Measurements from ENCODE around the gene STK16. TPM values are rescaled to one million over a fixed set of nuclear protein-coding genes. Genes with fewer than 3 reads are reported as not detected.
"Not testable (repeated sequence)": the region's sequence is repeated elsewhere in the genome, so short reads cannot be mapped to it uniquely, and the experiment has no call there.

STK16 gene, protein sequence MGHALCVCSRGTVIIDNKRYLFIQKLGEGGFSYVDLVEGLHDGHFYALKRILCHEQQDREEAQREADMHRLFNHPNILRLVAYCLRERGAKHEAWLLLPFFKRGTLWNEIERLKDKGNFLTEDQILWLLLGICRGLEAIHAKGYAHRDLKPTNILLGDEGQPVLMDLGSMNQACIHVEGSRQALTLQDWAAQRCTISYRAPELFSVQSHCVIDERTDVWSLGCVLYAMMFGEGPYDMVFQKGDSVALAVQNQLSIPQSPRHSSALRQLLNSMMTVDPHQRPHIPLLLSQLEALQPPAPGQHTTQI
- 10 to 100 TPM; 14.7 to 18.5 (median 16.8) TPM for total RNA-seq
- polyA plus RNA-seq: 10 to 100 TPM; 17.1 to 28.4 TPM

DNA sequence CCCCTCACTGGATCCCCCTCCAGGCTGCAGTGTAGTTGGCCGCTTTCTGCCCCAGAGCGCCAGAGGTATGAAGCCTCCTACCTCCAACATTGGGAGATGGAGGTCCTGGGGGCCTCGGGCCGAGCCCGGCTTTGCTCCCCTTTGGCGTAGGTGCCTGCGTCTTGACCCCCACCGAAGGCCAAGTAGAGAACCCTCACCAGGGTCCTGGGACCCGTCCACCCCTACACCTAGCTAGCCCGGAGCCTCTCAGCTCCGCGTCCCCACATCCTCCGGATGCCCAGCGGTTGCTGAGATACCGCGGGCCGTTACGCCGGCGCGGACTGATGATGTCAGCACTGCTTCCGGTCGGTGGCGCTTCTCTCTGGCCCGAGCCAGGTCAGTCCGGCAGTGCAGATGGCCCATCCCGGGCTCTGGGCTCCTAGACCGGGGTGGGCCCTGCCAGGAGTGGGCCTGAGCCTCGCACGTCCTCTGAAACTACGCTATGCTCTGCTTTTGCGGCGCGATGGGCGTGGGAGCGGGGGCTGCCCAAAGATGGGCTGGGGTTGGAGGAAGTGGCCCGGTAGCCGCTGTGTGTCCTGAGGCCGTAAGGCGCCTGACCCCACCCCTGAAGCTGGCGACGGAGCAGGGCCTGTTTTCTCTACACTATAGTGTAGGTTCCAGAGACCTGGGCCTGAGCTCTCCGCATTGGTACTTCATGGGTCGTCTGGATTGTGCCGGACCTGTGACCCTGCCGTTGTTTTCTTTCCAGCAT is at the start of gene STK16, which contains the start of gene GLB1L:
STK16 (plus strand) TSS at position 332 of the 751 bp plus-strand sequence. CDS start 521 bp downstream, outside the sequence.
GLB1L (minus strand) TSS at position 297 of the 751 bp plus-strand sequence. CDS start 1,871 bp downstream, outside the sequence.
- TF ChIP-seq, protein P1, sequence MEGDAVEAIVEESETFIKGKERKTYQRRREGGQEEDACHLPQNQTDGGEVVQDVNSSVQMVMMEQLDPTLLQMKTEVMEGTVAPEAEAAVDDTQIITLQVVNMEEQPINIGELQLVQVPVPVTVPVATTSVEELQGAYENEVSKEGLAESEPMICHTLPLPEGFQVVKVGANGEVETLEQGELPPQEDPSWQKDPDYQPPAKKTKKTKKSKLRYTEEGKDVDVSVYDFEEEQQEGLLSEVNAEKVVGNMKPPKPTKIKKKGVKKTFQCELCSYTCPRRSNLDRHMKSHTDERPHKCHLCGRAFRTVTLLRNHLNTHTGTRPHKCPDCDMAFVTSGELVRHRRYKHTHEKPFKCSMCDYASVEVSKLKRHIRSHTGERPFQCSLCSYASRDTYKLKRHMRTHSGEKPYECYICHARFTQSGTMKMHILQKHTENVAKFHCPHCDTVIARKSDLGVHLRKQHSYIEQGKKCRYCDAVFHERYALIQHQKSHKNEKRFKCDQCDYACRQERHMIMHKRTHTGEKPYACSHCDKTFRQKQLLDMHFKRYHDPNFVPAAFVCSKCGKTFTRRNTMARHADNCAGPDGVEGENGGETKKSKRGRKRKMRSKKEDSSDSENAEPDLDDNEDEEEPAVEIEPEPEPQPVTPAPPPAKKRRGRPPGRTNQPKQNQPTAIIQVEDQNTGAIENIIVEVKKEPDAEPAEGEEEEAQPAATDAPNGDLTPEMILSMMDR (IDR thresholded peaks at IDR 0.05): no peak
- intact Hi-C loops (cut with DNase I): no loop called here
- Histone ChIP-seq H3K9me3 (no peaks in the 10 kb centered on the region), H3K27ac (peak within 1 kb of the TSS; percentile 78 to 92 (median 85)), H3K4me1 (peaks cover 17 to 45% (median 22%) of the 10 kb centered on the region in 3 donors), H3K36me3 (peaks cover 0 to 1% (median 0%) of the 10 kb centered on the region in 3 donors), H3K4me3 (peak within 1 kb of the TSS; percentile 66 to 81 (median 70)), H3K27me3 (no peaks in the 10 kb centered on the region)
- FAIRE-seq (no peak), DNase-seq (peak; percentile 89 to 98 (median 93)), ATAC-seq (peak; percentile 79 to 88 (median 82))
- WGBS, 2 donors: 0% methylated on average over 42 to 46 of the region's 46 CpGs

DNA sequence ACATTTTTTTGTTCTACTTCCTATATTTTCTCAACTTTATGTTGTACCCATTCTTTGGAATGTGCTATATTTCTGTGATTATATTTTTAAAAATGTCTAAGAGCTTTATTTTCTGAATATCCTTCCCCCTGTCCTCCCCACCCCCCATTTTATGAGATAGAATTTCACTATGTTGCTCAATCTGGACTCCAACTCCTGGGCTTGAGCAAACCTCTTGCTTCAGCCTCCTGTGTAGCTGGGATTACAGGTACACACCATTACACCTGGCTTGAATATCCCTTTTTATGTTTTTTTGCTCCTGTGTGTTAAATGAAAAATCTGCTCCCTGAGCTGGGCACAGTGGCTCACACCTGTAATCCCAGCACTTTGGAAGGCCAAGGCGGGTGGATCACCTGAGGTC is 47.9 kb upstream of the STK16 start:
- Histone ChIP-seq H3K9me3 (no peaks in the 10 kb centered on the region), H3K4me1 (no peaks in the 10 kb centered on the region), H3K27ac (no peak overlapping the region), H3K4me3 (no peak overlapping the region), H3K27me3 (no peaks in the 10 kb centered on the region), H3K36me3 (no peaks in the 10 kb centered on the region)
- ATAC-seq (no peak), FAIRE-seq (no peak), DNase-seq (peak in 1 of 6 donors; percentile 0)
- TF ChIP-seq, protein P1 (IDR thresholded peaks at IDR 0.05): no peak
- WGBS, 2 donors: 92 to 100% methylated on average over 1 of the region's 1 CpG
- intact Hi-C loops (cut with DNase I): no loop called here

DNA sequence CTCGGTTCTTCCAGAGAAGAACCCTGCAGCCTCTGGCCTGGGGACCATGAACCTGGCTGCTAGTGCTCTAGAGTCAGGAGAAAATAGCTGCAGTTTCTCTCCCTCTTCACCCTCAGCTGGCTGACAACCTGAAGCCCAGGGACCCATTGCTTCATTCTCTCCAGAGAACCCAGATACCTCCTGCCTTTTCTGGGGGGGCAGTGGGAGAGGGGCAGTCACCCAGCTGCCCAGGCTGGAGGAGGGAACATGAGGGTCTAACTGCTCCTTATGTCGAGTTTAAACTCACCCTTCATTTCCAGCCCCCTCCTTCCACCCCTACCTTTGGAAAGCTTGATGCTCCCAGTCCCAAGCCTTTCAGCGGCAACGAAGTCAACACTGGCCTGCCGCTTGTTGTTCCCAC is 46.3 kb upstream of the STK16 start:
- no peaks in the 10 kb centered on the region for H3K27me3 ChIP-seq
- no peaks in the 10 kb centered on the region for H3K36me3 ChIP-seq
- H3K27ac ChIP-seq: no peak overlapping the region
- H3K9me3 ChIP-seq: no peaks in the 10 kb centered on the region
- WGBS, 2 donors: 80 to 83% methylated on average over 5 of the region's 5 CpGs
- ATAC-seq (no peak), DNase-seq (peak in 1 of 6 donors; percentile 3), FAIRE-seq (no peak)
- TF ChIP-seq, protein P1 (IDR thresholded peaks at IDR 0.05): no peak
- H3K4me1 ChIP-seq: no peaks in the 10 kb centered on the region
- H3K4me3 ChIP-seq: no peak overlapping the region
- intact Hi-C loops (cut with DNase I): no loop called here

DNA sequence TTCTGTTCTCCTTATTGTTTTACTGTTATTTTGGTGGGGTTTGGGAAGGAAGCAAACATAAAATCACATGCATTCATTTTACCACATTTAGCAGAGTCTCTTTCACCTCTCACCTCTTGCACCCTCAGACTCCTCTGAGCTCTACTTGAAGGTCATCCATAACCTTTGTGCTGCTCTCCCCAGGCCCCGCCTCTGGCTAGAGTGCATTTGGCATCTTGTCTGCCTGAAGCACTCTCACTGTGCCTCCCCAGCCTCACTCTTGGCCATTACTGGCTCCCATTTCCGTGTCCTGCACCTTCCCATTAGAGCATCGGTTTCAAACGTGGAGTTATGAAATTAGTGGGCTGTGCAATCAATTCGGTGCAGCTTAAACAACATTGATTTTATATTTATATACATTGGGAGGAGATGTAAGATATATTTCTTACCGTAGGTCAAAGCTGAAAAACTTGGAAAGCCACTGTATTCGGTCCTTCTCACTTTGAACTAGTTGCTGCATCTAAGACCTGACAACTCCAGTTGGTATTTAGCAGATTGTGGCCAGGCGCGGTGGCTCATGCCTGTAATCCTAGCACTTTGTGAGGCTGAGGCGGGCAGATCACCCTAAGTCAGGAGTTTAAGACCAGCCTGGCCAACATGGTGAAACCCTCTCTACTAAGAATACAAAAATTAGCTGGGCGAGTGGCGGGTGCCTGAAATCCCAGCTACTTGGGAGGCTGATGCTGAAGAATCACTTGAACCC is 45.6 kb upstream of the STK16 start:
- 81 to 87% methylated on average over 12 of the region's 12 CpGs for WGBS, 2 donors
- H3K27ac ChIP-seq: no peak overlapping the region
- no peaks in the 10 kb centered on the region for H3K4me1 ChIP-seq
- intact Hi-C loops (cut with DNase I): no loop called here
- no peaks in the 10 kb centered on the region for H3K27me3 ChIP-seq
- H3K9me3 ChIP-seq: no peaks in the 10 kb centered on the region
- TF ChIP-seq, protein P1 (IDR thresholded peaks at IDR 0.05): no peak
- H3K36me3 ChIP-seq: no peaks in the 10 kb centered on the region
- ATAC-seq (no peak), FAIRE-seq (no peak), DNase-seq (peak in 1 of 6 donors; percentile 5)
- no peak overlapping the region for H3K4me3 ChIP-seq

DNA sequence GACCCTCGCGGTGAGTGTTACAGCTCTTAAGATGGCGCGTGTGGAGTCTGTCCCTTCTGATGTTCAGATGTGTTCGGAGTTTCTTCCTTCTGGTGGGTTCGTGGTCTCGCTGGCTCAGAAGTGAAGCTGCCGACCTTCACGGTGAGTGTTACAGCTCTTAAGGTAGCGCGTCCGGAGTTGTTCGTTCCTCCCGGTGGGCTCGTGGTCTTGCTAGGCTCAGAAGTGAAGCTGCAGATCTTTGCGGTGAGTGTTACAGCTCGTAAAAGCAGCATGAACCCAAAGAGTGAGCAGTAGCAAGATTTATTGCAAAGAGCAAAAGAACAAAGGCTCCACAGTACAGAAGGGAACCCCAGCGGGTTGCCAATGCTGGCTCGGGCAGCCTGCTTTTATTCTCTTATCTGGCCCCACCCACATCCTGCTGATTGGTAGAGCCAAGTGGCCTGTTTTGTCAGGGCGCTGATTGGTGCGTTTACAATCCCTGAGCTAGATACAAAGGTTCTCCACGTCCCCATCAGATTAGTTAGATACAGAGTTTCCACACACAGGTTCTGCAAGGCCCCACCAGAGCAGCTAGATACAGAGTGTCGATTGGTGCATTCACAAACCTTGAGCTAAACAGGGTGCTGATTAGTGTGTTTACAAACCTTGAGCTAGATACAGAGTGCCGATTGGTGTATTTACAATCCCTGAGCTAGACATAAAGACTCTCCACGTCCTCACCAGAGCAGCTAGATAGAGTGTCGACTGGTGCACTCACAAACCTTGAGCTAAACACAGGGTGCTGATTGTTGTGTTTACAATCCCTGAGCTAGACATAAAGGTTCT is 44.6 kb upstream of the STK16 start:
- FAIRE-seq; intact Hi-C loops (cut with DNase I); H3K4me1 ChIP-seq; H3K4me3 ChIP-seq; H3K27me3 ChIP-seq; ATAC-seq; H3K36me3 ChIP-seq; H3K27ac ChIP-seq; H3K9me3 ChIP-seq: not testable (repeated sequence)
- 70 to 73% methylated on average over 25 of the region's 26 CpGs for WGBS, 2 donors
- DNase-seq: peak in 1 of 6 donors; percentile 12

DNA sequence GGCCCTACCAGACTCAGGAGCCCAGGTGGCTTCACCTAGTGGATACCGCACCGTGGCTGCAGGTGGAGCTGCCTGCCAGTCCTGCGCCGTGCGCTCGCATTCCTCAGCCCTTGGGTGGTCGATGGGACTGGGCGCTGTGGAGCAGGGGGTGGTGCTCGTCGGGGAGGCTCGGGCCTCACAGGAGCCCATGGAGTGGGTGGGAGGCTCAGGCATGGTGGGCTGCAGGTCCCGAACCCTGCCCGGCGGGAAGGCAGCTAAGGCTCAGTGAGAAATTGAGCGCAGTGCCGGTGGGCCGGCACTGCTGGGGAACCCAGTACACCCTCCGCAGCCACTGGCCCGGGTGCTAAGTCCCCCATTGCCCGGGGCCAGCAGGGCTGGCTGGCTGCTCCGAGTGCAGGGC is 43.9 kb upstream of the STK16 start:
- H3K4me1 ChIP-seq; H3K4me3 ChIP-seq; H3K36me3 ChIP-seq; FAIRE-seq; H3K27ac ChIP-seq; ATAC-seq; H3K9me3 ChIP-seq; intact Hi-C loops (cut with DNase I); H3K27me3 ChIP-seq: not testable (repeated sequence)
- peak in 1 of 6 donors; percentile 8 for DNase-seq
- WGBS, 2 donors: 80 to 83% methylated on average over 16 to 19 of the region's 21 CpGs

All from pancreas (tissue), 10 donors.